NCI-H2227 (cell line): ENCODE measurements around the gene MGAT2.
"Not testable (repeated sequence)": the region's sequence is repeated elsewhere in the genome, so short reads cannot be mapped to it uniquely, and the experiment has no call there.

Experiments used
- DNase-seq: peaks from one replicate; lab custom pipeline; 2025; ENCODE audit not compliant: unreplicated experiment; lab: John Stamatoyannopoulos, UW

The MGAT2 gene

DNA sequence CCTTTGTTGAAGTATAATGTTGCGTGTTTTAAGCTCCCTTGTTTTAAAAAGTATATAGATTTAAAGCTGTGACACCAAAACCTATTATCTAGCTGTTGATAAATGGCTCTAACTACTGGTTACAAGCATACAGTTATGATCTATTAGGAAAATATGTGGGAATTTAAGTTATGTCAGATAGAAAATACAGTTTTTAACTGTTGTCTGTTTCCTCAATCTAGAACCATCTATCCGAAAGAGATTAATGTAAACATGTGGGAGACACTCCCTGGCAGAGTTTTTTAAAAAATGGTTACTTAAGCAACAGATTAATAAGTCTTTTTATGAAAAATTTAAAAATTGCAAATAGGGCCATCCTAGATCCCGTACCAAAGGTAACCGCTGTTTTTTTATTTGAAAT is 8.3 kb upstream of the MGAT2 start:
- no peak for DNase-seq

DNA sequence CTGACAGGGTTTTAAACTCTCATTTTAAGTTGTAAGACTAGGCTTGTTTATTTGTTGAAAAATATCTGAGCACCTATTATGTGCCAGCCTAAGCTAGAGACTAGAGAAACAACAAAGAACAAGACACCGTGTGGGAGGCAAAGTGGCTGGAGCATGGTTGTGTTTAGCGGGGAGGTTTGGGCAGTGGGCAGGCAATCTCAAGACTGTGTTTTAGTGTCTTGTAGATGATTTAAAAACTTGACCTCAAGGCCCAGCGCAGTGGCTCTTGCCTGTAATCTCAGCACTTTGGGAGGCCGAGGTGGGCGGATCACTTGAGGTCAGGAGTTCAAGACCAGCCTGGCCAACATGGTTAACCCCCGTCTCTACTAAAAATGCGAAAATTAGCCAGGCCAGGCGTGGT is 7.9 kb upstream of the MGAT2 start:
- no peak for DNase-seq

DNA sequence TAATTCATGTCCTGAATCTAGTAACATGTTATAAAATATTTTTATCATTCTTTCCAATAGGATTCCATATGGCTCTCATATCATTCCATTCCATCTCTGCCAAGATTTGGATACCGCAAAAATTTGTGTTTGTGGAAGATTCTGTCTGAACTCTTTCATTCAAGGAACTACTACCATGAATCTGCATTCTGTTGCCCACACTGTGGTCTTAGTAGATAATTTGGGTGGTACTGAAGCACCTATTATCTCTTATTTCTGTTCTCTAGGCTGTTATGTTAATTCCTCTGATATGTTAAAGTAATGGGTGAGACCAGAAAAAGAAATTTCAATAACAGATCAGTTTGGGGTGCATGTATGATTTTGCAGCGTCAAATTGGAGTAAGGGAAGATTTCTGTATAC is 6.4 kb upstream of the MGAT2 start:
- no peak for DNase-seq

DNA sequence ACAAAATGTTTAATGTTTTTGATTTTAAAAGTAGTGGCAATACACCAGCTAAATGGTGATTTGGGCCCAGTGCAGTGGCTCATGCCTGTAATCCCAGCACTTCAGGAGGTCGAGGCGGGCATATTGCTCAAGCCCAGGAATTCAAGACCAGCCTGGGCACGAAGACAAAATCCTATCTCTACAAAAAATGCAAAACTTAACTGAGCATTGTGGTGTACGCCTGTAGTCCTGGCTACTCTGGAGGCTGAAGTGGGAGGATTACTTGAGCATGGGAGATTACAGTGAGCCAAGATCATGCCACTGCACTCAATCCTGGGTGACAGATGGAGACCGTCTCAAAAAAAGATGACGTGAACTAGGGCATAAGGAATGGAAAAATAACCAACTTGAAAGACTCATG is 4.8 kb upstream of the MGAT2 start:
- no peak for DNase-seq

DNA sequence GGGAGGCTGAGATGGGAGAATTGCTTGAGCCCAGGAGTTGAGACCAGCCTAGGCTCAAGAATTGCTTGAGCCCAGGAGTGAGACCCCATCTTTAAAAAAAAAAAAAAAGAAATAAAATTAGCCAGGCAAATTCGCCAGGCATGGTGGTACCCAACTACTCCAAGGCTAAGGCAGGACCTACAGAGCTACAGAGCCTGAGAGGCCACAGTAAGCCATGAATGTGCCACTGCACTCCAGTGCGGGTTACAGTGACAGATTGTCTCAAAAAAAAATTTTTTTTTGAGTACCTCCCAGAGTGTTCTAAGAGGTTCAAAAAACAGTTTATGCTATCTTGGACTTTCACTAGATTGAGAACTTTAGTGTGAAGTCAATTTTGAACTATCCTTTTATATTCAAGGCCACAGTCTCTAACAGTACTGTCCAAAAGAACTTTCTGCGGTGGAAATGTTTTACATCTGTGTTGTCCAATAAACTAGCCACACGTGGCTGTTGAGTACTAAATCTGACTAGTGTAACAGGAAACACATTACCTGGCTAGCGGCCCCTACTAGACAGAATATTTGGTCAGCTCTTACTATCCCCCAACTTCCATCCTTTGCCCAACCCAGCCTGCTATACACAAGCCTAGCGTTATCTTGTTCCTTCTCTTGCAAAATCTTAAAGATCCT is 2.6 kb upstream of the MGAT2 start:
- no peak for DNase-seq

DNA sequence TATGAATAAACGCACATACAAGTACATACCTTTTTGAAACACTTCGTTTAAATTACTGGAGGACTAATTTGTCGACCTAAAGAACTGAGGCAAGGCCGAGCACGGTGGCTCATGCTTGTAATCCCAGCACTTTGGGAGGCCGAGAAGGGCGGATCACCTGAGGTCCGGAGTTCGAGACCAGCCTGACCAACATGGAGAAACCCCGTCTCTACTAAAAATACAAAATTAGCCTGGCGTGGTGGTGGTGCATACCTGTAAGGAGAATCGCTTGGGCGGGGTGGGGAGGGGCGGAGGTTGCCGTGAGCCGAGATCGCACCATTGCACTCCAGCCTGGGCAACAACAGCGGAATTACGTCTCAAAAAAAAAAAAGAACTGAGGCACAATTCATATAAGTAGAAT is 1.3 kb upstream of the MGAT2 start:
- DNase-seq, result not testable (repeated sequence)

DNA sequence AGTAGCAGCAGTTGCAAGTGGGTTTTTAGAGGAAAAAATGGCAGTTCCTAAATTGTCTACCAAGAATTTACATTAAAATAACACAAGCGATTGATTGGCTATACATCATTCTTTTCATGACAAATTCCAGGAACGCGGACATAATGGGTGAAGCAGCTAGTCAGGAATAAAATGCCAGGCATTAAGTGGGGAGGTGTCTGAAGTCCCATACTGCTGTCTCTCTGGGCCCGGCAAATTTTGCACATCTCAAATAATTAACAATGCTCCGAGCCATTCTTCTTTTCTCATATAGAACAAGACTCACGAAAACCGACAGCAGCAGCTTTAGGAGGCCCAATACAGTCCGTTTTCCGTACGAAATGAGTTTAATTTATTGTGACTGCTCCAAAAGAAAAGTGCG is 869 bp upstream of the MGAT2 start:
- DNase-seq, result no peak

DNA sequence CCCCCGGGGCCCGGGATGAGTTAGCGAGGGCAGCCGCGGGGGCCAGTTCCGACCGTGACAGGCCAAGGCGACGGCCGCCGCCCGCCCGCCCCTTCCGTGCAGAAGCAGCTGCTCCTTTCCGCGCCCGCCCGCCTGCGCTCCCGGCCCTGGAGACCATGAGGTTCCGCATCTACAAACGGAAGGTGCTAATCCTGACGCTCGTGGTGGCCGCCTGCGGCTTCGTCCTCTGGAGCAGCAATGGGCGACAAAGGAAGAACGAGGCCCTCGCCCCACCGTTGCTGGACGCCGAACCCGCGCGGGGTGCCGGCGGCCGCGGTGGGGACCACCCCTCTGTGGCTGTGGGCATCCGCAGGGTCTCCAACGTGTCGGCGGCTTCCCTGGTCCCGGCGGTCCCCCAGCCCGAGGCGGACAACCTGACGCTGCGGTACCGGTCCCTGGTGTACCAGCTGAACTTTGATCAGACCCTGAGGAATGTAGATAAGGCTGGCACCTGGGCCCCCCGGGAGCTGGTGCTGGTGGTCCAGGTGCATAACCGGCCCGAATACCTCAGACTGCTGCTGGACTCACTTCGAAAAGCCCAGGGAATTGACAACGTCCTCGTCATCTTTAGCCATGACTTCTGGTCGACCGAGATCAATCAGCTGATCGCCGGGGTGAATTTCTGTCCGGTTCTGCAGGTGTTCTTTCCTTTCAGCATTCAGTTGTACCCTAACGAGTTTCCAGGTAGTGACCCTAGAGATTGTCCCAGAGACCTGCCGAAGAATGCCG is 699 bp downstream of the MGAT2 start:
- peak; percentile 73 for DNase-seq

DNA sequence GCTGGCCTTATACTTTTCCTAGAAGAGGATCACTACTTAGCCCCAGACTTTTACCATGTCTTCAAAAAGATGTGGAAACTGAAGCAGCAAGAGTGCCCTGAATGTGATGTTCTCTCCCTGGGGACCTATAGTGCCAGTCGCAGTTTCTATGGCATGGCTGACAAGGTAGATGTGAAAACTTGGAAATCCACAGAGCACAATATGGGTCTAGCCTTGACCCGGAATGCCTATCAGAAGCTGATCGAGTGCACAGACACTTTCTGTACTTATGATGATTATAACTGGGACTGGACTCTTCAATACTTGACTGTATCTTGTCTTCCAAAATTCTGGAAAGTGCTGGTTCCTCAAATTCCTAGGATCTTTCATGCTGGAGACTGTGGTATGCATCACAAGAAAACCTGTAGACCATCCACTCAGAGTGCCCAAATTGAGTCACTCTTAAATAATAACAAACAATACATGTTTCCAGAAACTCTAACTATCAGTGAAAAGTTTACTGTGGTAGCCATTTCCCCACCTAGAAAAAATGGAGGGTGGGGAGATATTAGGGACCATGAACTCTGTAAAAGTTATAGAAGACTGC is 1.5 kb downstream of the MGAT2 start:
- DNase-seq, result no peak

DNA sequence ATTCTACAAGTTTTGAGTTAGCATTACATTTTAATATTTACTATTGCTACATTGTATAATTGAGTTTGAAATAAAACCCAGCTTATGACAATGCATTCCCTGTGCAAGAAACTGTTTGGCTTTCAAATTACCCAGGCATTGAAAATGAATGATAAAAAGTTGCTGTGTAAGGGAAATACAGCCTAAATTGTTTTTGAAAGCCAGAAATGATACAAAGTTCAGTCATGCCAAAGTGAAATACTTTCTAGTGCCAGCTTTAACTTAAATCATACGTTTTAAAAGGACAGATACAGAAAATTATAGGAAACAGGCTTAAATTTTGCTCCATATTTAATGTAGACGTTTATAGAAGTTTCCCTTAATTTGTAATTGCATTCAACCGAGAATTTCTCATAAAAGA is 2.8 kb downstream of the MGAT2 start:
- DNase-seq, result no peak

DNA sequence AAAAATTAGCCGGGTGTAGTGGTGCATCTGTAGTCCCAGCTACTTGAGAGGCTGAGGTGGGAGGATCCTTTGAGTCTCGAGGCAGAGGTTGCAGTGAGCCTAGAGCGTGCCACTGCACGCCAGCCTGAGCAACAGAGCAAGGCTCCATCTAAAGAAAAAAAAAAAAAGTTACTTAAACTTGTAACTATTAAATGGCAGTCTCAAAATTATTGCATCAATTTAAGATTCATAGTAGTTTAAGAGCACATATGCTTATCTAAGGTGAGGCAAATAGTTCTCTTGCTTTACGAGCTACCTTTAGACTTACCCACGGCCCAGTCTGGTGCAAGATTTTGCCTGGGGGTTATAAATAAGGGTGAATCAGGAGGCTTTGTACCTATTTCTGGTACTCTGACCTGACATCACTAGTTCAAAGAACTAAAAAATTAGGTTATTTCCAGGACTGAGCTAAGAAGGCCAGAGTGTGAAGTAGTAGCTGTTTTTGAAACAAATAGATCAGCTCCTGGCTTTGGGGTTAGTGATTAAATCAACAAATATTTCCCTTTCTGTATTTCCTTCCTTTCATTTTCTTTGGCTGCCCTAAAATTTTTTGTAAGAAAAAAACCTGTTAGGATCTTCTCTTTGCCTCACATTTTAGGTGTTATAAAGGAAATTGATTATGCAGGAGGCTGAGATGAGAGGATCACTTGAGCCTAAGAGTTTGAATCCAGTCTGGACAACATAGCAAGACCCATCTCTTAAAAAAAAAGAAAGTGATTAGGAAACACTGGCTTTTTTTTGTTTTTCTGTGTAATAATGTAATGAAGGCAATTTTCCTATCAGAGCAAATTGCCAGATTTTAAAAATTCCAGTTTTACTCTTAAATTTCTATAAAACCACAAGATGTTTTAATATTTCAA is 3.6 kb downstream of the MGAT2 start:
- no peak for DNase-seq

DNA sequence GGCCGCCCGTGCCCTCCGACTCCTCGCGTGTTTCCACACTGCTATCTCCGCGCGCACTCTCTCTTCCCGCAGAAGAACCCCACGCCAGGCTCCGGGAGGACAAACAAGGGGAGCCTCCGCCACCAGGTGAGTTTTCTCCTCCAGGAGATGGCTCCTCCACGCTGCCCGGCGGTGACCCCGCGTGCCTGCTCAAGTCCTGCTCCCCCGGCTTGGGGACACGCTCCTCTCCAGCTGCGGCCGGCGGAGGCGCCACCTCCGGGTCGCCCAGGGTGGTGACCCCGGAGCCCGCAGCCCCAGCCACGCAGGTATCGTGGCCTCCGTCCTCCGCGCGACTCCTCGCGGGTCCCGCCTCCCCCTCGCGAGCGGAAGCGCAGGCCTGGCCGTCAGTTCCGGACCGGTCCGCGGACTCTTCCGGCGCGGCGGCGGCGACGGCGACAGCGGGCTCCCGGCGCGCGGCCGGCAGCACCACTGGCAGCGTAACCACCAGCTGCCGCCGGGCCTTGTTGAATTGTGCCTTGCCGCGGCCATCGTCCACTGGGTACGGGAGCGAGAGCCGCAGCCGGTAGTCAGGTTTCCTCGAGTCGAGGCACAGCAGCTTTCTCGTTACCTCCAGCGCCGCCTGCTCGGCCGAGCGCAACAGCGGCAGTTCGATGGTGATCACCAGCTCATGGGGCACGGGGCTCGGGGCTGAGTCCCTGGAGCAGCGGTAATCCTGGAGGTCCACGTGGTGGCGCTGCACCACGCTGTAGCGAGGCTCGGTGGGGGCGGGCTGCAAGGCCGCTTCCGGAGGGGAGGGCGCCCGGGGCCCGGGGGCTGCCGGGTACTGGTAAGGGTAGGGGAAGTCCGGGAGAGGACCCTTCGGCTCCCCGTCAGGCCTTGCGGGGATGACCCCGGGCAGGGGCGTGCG is 13.3 kb downstream of the MGAT2 start:
- DNase-seq, result peak; percentile 96

DNA sequence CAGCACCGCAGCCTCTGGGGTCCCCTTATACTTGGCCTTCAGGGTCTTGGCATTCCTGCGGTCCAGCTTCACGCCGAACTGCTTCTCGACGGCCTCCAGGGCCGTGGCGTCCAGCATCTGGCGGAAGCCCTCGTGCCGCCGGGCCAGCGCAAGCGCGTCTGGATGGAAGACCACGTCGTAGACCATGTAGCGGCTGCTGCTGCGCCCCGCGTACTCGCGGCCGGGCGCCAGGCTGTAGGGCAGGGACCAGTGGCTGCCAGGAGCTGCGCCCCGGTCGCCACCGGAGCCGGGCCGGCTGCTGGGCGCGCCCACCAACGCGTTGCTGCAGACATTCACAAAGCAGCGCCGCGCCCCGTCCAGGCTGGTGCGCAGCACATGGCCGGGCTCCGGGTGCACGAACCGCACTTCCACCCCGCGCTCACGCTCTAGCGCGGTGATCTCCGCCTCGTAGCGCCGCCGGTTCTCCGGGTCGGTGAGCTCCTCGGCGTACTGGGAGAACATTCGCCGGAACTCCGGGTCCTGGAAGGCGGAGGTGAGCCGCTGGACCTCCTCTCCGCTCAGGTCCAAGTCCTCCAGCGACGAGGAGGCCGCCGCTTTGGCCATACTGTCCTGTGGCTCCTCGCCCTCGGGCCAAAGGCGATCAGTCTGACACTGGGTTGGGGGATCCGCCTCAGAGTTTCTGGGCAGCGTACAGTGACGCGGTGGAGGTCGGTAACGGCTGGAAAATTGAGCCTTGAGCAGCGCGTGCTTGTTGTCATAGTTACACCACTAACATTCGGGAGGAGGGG is 14.1 kb downstream of the MGAT2 start, which contains the start of gene DNAAF2:
DNAAF2 (minus strand) TSS at position 698 of the 788 bp plus-strand sequence; CDS start at position 603, 95 bp downstream.
- DNase-seq, result peak; percentile 78

DNA sequence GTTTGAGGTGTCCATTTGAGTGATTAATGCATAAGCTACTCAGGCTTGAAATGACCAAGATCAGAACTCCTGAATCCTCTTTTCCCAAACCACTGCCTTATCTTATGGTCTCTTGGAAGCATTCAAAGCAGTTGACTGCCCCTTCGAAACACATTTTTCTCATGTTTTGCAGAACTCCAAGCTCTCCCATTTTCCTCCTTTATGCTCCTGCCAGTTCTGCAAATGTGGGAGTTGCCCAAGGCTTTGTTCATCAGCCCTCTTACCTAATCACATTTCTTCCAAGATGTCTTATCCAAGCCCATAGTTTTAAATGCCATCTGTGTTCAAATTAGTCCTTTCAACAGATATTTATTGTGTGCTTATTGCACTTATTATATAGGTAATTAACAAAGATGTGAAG is 16.3 kb downstream of the MGAT2 start:
- DNase-seq, result no peak

DNA sequence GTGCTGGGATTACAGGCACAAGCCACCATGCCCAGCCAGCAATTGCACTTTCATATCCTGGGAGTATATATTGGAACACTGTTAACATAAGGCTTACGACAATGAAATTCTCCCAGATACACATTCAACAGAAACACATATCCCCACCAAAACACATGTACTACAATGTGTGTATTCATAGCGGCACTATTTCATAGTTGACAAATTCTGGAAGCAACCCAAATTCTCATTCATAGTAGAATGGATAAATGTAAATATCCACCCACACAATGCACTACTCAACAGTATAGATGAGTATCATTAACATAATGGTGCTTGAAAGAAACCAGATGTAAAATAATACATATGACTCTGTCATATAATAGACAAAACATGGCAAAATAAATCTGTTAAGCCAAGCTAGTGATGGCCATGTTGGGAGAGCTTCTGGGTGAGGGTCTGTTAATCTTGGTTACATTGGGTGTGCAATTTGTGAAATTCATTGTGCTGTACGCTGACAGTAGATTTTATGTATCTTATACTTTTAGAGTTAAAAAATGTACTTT is 17.0 kb downstream of the MGAT2 start:
- no peak for DNase-seq

DNA sequence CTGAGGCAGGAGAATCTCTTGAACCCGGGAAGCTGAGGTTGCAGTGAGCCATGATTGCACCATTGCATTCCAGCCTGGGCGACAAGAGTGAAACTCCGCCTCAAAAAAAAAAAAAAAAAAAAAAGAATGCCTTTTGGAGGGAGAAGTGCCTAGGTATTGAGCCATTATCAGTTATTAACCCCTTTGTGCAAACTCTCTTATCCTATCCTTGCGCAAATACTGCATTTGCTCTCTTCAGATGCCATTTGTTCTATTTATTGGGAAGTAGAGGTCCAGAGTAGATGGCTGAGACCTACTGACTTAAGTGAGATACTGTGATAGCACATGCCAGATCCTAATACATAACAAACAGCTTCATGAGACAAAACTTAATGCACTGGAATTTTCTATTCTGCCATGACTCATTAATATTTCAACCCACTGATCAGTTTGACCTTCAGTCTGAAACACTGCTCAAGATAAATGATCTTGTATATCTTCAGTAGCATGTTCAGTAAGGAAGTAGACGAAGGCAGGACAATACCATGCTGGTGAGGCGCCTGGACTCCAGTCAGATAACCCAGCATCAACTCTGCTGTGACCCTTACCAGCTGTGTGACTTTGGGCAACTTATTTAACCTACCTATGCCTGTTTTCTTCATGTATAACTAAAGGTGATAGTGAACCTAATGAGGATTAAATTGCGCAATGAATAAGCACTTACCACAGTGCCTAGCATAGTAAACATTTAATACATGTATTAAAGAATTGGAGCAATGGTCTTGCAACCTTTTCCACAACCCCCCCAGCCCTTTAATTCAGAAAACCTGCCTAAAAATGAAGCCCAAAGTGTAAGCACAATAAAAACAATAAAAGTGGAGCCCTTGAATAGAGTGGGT is 20.2 kb downstream of the MGAT2 start:
- no peak for DNase-seq

DNA sequence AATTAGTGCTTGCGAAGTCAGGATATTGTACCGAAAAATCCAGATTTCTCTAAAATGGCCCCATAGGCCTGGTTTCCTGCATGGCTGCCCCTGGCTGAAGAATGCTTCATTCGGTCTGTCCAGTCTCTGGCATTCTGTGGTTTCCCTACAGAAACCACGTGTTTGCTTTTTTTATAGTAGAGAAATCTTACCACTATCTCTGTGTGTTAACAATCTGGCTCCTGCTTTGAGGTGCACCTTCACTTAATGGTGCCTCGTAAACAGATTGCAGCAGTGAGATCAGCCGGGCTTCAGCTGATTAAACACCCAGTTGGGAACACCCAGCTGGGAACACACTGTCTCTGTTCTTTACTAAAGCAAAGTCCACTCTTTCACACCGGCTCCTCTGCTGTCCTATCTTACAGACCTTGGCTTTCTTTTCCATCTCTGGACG is 21.1 kb downstream of the MGAT2 start:
- DNase-seq, result no peak

DNA sequence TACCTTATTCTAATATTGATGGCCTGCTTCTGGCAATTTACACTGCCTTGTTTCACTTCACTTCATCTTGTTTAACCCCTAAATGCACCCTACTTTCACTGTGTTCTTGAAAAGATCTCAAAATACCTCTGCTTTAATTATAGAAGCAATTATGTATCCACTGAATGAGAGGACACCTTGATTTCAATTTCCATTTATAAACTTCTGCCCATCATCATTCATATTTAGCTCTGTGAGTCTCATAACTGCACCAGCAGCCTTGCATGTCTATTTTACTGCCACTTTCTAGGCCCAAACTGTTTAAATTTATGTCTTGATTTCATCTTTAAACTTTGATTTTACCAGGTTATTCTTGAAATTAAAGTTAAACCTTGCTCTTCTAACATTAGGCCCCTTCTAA is 21.6 kb downstream of the MGAT2 start:
- no peak for DNase-seq
